Stimulated activated CD4-positive, alpha-beta T cell treated with anti-CD3 and anti-CD28 coated beads, TNF-alpha, amount 100 ng/mL, for 24 hours (primary cell): ENCODE results near the gene LMCD1.

Experiments
- DNase-seq, 3 experiments: peaks; one replicate each; pipeline ENCODE4 v3.0.0-alpha.2; 2020; ENCODE audit warnings: low read depth in 3 of 3

Gene LMCD1

GRCh38 chr3:8584661-8585060 is 83.0 kb downstream of the LMCD1 start:
- no peak for DNase-seq

GRCh38 chr3:8589880-8590556 is 88.4 kb downstream of the LMCD1 start:
- no peak for DNase-seq

DNA sequence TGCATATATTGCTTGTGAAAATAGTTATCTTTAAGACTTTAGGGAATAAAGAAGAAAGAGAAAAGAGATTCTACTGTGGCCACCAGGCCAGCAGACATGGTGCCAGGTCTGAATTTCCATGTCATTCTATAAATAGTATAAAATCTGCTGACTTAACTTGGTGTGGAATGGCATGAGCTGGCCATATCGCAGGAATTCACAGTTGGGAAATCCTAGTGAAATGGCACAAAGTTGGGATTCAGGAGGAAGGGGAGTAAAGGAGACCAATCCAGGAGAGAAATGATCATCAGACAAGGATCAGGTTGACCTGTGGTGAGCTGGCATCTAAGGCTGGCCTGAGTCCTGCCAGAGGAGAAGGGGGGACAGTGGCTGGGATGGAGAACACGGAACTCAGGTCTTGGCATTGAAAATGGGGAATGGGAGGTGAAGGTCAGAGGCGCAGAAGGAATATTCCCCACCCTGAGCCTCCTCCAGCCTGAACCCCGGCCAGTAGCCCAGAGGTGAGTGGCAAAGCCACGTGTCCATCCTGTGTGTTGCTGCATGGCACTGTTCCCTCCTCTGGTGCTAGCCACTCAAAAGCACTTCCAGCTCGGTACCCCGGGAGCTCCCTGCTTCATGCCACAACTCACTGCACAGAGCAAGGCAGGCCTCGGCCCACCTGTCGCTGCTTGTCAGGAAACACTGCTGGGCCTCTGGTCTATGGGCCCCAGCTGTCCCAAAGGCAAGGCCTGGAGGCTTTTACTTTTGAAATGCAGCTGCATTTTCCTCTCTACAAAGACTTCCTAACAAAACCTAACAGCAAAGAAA is 91.6 kb downstream of the LMCD1 start:
- no peak for DNase-seq

- no peak for DNase-seq
These were observed 93.6 kb downstream of the LMCD1 start for GRCh38 chr3:8595252-8595651.

GRCh38 chr3:8595695-8596115 is 94.1 kb downstream of the LMCD1 start:
- DNase-seq, result no peak

DNA sequence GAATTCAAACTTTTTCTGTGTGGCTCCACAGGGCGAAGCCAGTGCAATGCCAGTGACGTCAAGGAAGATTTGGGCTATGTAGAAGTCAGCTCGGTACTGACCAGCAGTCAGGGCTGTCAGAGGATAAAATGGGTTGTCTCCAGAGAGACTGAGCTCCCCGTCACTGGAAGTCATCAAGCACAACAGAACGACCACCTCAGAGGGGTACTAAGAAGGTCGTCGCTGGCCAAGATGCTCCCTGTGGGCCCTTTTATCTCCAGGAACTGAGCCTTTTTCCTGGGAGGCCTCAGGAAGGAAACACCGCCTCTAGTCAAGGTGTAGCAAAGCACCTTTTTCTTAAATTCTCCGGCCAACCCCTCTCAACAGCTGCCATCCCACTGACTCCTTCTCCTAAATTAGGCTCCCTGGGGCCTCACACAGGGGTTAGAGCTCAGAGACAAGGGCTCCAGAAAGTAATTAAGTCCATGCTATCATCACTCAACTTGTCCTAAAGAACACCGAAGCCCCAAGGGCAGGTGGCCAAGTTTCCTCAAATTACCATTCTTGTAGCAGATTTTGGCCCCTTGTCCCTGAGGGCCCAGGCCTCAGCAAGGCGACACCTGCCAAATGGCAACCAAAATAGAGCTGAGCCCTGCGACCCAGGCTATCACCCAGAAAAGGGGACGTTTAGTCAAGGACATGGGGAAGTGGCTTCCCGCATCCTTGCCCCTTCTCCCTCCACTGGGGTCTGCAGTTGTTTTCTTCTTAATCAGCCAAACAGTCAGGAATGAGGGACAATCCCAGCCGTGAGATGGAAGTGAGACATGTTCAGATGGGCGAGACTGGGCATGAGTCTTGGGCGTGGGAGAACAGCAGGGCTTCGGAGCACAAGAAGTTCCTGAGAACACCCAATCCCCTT is 94.9 kb downstream of the LMCD1 start:
- DNase-seq, result no peak

GRCh38 chr3:8597219-8597853 is 95.7 kb downstream of the LMCD1 start:
- no peak for DNase-seq

DNA sequence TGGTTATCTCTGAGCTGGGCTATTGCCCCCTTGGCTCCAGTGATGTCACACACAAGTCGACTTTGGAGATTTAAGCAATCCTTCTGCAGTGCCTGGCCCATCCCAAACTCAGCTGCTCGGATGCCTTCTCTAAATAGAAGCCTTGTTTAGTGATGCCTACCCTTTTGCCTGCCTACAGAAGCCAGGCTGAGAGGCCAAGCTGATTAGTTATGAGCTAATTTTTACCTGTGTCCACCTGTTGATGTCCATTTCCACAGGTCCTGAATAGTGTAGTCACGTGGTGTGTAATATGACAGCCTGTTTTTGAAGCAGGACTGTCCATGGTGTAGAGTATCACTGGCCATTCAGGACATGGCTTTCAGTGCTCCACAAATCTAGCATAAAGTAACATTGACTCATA is 97.5 kb downstream of the LMCD1 start:
- no peak for DNase-seq

DNA sequence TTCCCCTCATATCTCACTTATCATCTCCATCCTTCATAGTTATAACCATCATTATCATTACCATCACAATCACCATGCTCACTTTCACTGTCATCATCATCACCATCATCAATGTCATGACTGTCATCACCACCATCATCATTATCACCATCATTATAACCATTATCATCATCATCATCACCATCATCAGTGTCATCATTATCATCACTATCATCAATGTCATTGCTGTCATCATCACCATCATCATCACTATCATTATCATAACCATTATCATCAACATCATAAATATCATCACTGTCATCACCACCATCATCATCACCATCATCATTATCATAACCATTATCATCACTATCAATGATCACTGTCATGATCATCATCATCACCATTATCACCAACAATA is 98.8 kb downstream of the LMCD1 start:
- no peak for DNase-seq

- no peak for DNase-seq
These were observed 101.6 kb downstream of the LMCD1 start for GRCh38 chr3:8603115-8603710.

DNA sequence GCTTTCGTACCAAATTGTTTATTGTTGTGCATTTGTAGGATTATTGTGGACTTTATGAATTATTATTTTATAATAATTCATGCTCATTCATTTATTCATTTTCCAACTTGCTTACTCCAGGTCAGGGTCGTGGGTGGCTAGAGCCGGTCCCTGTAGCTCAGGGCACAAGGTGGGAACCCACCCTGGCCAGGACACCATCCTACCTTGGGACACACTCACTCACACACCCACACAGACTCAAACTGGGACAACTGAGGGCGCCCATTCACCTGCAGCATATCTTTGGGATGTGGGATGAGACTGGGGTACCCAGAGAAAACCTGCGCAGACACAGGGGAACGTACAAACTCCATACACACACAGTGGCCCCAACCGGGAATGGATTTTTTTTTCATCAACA is 102.4 kb downstream of the LMCD1 start:
- no peak for DNase-seq

GRCh38 chr3:8604988-8605387 is 103.4 kb downstream of the LMCD1 start:
- DNase-seq, result no peak

DNA sequence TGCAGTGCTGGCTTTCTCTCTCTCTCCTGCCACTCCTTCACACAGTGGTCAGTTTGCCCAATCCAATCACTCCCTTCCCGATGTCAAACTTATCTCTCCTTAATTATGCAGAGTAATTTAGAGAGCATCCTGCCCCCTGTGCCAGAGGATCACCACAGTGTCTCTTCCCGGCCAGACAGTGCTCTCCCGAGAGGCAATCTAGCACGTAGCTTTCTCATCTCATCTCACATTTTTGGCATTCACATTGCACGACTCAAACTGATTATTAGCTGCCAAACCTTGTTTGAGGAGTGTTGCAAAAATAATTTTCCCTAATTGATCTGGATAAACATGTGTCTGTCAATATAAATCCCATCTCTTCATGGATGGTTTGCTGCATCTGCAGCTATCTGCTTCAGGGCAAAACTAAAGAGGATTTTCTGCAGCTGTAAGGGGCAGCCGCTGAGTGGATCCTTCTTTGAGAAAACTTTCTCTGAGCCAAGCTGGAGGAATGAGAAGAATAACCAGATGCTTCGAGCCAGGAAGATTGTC is 105.1 kb downstream of the LMCD1 start:
- DNase-seq, result no peak

DNA sequence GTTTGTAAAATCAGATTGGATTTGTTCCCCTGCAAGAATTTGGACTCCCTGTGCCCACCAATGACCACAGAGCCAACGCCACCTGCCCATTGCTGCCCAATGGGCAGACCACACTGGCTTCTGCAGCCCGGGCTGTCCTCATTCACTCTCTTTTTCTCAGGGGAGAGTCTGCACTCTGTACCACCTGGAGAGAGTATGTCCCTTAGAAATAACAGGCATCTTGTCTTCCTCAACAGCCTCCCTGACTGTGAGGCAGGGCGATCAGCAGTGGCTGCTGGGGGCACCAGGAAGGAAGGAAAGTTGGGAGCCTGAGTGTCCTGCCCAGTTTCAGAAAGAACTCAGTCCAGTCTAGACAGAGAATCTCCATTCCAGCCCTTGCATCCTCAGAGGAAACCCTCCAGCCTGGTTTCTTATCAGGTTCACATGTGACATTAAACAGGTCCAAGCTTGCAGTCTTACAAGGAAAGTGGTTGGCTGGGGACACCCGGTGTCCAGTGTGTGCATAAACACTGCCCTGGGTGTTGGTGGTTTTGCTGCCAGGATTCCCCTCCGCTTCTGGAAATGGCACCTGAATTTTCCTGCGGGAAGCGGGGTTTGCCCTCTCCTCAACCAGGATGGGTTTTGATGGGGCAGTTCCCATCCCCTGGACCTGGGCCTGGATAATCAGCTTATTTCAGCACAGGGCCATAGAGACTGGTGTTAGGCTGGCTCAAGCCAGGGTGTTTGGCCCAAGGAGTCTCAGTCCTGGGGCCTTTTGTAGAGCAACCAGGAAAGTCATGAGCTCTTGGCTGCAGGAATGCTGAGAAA is 105.8 kb downstream of the LMCD1 start:
- no peak for DNase-seq

DNA sequence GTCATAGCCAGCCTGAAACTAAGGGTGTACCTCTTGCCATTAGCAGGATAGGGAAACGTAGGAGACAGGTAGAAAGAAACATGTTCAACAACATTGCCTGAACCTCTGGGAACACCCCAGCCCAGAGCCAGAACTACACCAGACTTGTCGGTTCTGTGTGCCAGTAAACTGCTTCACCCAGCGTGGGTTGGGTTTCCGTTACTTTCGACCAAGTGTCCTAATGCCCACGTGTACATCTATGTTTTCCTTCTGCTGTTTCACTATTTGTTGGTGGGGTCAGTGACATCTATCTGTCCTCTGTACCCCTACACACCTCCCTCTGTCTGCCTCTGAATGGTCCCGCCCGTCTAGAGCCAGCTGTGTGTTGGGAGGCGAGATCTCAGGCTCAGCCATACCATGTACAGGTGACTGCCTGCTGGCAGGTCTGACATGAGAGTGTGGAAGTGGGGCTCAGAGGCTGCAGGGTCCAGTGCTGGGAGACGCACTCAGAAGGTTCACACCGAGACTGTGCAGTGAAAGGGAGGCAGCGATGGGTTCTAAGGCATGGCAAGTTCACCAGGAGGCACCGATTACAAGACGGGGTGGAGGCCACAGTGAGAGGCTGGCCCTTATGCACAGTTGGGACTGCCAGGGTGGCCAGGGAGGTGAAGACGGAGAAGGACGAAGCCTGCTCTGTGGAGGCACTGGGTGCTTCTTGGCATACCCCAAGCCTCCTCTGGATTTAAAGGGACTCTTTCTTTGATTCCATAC is 106.6 kb downstream of the LMCD1 start:
- DNase-seq, result no peak

- no peak for DNase-seq
These were observed 107.3 kb downstream of the LMCD1 start for GRCh38 chr3:8608791-8609467.

GRCh38 chr3:8610951-8611350 is 109.3 kb downstream of the LMCD1 start:
- no peak for DNase-seq

GRCh38 chr3:8617921-8618320 is 116.3 kb downstream of the LMCD1 start:
- DNase-seq, result no peak

GRCh38 chr3:8618950-8619349 is 117.3 kb downstream of the LMCD1 start:
- DNase-seq, result no peak
